ENCODE data around the gene TMEM202. TPM values are rescaled to one million over a fixed set of nuclear protein-coding genes. Genes with fewer than 3 reads are reported as not detected.

The TMEM202 gene
- total RNA-seq, 6 experiments from 2014 or later = not detected

DNA sequence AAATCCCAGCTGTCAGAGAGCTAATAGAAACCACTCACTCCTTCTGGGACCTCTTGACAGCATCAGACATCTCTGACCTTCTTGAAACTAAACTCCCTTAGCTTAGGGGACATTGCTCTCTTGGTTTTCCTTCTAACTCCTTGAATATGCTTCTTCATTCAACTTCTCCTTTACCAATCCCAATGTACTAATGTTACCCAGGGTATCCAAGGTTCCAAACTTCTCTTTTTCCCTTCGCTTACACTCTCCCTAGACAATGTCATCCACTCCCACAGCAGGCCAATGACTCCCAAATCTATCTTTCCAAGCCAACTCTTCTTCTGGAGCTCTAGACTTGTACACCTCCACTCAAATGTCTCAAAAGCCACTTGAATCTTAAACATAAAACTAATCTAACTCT lies 36.9 kb upstream of the TMEM202 start:
- no peaks in the 10 kb centered on the region for H3K36me3 Mint-ChIP-seq (ENCODE audit: low read depth)
- no peak overlapping the region for H3K27ac Mint-ChIP-seq
- no peak overlapping the region for H3K4me3 Mint-ChIP-seq
- no peaks in the 10 kb centered on the region; the same call in 1 of the 2 replicates for H3K27me3 Mint-ChIP-seq (ENCODE audit: insufficient read depth)
- H3K4me1 Mint-ChIP-seq (ENCODE audit: low read depth) = peaks cover 18% of the 10 kb centered on the region; the same call in 1 of the 2 replicates
- DNase-seq = no peak
- TF ChIP-seq, protein P1, sequence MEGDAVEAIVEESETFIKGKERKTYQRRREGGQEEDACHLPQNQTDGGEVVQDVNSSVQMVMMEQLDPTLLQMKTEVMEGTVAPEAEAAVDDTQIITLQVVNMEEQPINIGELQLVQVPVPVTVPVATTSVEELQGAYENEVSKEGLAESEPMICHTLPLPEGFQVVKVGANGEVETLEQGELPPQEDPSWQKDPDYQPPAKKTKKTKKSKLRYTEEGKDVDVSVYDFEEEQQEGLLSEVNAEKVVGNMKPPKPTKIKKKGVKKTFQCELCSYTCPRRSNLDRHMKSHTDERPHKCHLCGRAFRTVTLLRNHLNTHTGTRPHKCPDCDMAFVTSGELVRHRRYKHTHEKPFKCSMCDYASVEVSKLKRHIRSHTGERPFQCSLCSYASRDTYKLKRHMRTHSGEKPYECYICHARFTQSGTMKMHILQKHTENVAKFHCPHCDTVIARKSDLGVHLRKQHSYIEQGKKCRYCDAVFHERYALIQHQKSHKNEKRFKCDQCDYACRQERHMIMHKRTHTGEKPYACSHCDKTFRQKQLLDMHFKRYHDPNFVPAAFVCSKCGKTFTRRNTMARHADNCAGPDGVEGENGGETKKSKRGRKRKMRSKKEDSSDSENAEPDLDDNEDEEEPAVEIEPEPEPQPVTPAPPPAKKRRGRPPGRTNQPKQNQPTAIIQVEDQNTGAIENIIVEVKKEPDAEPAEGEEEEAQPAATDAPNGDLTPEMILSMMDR (IDR thresholded peaks at IDR 0.05) = no peak
- H3K9me3 Mint-ChIP-seq = no peaks in the 10 kb centered on the region

DNA sequence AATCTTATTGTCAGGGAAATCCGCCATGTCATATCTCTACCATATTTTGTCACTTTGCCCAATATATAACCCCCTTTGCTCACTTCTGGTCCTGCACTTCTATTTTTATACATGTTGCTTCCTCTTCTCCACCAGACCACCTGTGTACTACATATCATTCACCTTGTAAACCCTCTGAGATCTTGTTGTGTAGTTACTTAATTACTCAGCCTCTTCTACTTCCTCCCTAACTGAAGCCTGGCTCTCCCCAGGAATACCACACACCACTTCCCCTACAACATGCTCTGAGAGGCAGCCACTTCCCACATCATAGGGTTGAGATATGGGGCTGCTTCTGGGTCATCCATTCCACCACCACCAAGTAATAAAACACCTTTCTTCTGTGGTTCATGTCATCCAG lies 32.3 kb upstream of the TMEM202 start:
- no peaks in the 10 kb centered on the region for H3K9me3 Mint-ChIP-seq
- DNase-seq = no peak
- H3K27ac Mint-ChIP-seq = no peak overlapping the region
- no peak overlapping the region for H3K4me3 Mint-ChIP-seq
- peaks cover 13% of the 10 kb centered on the region; the same call in 1 of the 2 replicates for H3K36me3 Mint-ChIP-seq (ENCODE audit: low read depth)
- no peaks in the 10 kb centered on the region; the same call in 1 of the 2 replicates for H3K27me3 Mint-ChIP-seq (ENCODE audit: insufficient read depth)
- peaks cover 10% of the 10 kb centered on the region for H3K4me1 Mint-ChIP-seq (ENCODE audit: low read depth)
- TF ChIP-seq, protein P1 (IDR thresholded peaks at IDR 0.05) = no peak

DNA sequence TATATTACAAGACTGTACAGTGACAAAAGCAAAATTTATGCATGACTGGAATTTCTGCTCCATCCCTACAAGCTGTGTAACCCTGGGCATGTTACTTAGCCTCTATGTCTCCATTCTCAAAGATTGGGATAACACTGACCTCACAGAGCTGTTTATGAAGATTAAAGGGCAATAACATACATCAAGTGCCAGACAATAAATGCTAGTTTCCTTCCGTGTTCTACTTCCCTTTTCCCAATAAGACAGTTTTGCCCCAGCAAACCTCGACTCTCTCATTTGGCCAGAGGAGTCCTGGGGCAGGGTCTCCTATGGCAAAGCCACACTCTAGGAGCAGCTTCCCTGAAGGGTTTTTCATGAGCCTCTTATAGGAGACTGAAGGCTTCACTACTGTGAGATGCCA lies 29.8 kb upstream of the TMEM202 start:
- Mint-ChIP-seq H3K4me1 (ENCODE audit: low read depth) (peaks cover 12% of the 10 kb centered on the region), H3K4me3 (no peak overlapping the region), H3K27ac (no peak overlapping the region), H3K9me3 (no peaks in the 10 kb centered on the region), H3K27me3 (ENCODE audit: insufficient read depth) (no peaks in the 10 kb centered on the region; the same call in 1 of the 2 replicates), H3K36me3 (ENCODE audit: low read depth) (peaks cover 13% of the 10 kb centered on the region; the same call in 1 of the 2 replicates)
- TF ChIP-seq, protein P1 (IDR thresholded peaks at IDR 0.05) = no peak
- no peak for DNase-seq

DNA sequence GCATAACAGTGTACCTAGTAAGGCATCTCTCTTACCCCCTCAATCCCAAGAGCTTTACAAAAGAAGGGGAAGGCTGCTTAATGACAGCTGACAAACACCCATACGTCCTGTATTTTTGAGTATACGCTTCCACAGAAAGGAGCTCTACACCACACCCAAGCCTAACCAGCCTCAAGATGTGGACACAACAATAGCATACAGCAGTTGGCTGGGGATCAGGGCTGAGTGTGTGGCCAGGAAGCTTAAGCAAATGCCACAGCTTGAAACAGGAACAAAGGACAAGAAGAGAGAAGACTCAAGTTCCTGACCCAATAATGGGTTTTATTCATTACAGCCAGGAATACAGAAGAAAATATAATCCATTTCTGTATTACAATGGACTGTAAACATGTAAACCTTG lies 29.2 kb upstream of the TMEM202 start:
- no peak for DNase-seq
- peaks cover 13% of the 10 kb centered on the region; the same call in 1 of the 2 replicates for H3K36me3 Mint-ChIP-seq (ENCODE audit: low read depth)
- no peak overlapping the region for H3K27ac Mint-ChIP-seq
- H3K4me1 Mint-ChIP-seq (ENCODE audit: low read depth) = peaks cover 13% of the 10 kb centered on the region
- no peaks in the 10 kb centered on the region for H3K9me3 Mint-ChIP-seq
- H3K27me3 Mint-ChIP-seq (ENCODE audit: insufficient read depth) = no peaks in the 10 kb centered on the region; the same call in 1 of the 2 replicates
- TF ChIP-seq, protein P1 (IDR thresholded peaks at IDR 0.05) = no peak
- no peak overlapping the region for H3K4me3 Mint-ChIP-seq

DNA sequence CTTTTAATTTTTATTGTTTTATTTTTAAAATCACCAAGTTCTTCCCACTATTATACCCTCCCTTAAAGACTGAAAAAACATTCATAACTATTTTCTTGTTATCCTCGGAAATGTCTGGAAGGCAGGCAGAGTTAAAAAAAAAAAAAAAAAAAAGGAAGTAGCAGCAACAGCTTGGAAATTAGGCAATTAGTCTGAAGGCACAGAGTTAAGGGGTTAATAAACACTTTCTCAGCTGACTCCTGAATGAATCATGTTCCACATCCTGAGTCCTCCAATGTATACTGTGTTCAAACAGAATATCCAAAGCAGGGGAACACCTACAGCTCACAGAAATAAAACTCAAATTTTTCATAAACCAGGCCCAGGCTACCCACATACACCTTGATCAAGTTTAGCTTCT lies 28.1 kb upstream of the TMEM202 start:
- no peak for DNase-seq
- TF ChIP-seq, protein P1 (IDR thresholded peaks at IDR 0.05) = no peak
- Mint-ChIP-seq H3K27ac (no peak overlapping the region), H3K9me3 (no peaks in the 10 kb centered on the region), H3K36me3 (ENCODE audit: low read depth) (peaks cover 13% of the 10 kb centered on the region; the same call in 1 of the 2 replicates), H3K27me3 (ENCODE audit: insufficient read depth) (no peaks in the 10 kb centered on the region; the same call in 1 of the 2 replicates), H3K4me3 (no peak overlapping the region), H3K4me1 (ENCODE audit: low read depth) (peaks cover 24% of the 10 kb centered on the region)

All from HFFc6 (cell line).